Anterior cingulate cortex (tissue), 58 donors: Measurements from ENCODE around the gene TMEM259.

Experiments used
- DNase-seq, 58 donors: peaks; one replicate each; lab custom pipeline; 2025; lab: John Stamatoyannopoulos, UW

The TMEM259 gene

GRCh38 chr19:1020868-1021425, at the start of gene TMEM259:
TMEM259 (minus strand) TSS chr19:1021123; CDS start chr19:1020996, 127 bp downstream.
- DNase-seq = peak; percentile 45 to 98 (median 94)

DNA sequence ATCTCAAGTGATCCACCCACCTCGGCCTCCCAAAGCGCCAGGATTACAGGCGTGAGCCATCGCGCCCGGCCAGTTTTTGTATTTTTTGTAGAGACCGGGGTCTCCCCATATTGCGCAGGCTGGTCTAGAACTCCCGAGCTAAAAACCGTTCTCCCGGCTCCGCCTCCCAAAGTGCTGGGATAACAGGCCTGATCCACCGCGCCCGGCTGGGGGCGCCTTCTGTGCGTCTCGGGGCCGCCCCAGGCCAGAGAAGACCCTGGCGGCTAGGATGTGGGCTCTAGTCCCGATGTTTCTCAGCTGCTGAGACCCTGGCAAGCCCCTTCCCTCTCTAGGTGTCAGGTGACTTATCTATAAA, 49.6 kb upstream of the TMEM259 start:
- DNase-seq = no peak

DNA sequence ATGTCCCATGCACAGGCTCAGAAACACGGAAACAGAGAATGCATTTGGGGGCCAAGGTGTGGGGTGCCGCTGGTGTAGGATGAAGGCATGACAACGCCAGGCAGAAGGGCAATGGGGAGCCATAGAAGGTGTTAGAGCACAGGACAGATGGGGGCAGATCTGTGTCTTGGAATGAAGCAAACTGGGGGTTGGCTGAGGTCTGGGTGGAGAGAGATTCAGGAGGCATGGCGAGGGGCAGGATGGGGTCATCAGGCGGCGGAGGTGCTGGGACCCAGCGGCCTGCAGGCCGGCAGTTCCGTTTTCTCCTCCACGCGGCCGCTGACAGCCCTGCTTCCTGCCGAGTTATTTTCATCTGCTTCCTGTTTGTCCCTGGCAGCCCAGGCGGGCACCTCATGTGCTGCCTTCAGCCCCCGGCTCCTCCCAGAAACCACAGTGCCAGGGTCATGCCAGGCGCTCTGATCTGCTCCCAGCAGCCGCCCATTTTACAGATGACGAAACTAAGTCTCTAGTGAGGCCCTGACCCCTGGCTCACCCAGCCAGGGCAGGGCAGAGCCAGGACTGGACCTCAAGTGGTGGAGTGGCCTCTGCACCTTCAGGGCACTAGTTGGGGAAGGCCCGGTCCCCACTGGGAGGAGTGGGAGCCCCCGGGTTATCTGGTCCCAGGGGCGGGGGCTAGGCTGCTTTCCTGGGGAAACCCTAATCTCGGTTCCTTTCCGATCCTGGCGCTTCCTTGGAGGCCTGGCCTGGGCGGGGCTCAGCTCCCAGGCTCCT, 48.3 kb upstream of the TMEM259 start:
- DNase-seq = peak in 20 of 58 donors; percentile 6 to 51 (median 24)

DNA sequence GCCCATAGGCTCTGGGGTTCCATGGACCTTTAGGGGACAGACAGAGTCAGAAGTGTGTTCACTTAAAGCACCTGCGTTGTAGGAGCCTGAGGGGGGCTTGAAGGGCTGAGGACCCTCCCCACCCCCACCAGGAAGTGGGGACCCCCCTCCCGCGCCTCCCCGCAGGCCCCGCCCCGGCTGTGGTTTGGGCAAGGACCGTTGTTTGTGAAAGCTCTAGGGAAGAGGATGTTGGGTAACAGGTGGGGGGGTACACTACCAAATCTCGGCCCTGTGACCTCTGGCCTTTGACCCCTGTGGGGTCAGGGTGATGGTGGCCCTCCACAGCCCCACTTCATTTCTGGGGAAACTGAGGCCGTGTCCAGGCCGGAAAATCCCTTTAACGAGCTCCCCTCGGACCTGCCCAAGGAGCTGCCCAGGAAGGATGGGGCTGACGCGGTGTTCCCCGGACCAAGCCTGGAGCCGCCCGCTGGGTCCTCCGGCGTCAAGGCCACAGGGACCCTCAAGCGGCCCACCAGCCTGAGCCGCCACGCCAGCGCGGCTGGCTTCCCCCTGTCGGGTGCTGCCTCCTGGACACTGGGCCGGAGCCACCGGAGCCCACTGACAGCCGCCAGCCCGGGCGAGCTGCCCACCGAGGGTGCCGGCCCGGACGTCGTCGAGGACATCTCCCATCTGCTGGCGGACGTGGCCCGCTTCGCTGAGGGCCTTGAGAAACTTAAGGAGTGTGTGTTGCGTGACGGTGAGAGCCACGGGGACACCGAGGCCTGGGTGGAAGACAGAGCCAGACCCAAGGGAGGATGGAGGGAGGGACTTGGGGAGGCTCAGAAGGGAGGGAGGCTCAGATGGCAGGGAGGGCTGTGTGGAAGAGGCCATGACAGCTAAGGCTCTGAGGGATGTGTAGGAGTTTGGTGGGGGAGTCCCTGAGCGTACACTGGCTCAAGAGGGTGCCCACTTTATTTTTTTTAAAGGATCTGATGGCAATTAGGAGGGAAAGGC, 47.4 kb upstream of the TMEM259 start:
- peak in 4 of 58 donors; percentile 8 to 49 (median 14) for DNase-seq

- DNase-seq = no peak
Observed at GRCh38 chr19:1067341-1067957, 46.5 kb upstream of the TMEM259 start.

DNA sequence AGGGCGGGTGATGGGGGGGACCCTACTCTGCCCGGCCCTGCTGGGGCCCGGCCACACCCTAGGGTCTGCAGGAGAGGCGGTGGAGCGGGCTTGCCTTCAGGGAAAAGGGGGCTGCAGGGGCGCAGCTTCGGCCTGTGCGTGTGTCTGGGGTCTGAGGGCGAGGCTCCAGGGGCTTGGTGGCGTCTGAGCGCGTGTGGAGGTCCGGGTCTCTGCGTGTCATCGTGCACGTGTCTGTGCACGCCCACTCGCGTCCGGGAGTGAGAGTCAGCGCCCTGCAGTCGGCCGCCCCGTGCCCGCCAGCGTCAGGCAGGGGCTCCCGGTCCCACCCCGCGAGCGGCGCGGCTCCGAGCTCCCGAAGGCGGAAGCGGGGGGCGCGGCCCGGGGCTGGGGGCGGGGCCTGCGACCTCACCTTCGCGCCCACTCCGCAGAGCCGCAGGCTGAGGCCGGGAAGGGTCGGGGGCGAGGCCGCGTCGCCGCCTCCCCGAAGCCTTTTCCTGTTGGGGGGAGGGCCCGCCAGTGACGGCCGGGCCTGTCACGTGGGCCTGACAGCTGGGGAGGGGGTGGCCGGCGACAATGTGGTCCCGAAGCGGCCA, 45.9 kb upstream of the TMEM259 start, which contains the start of gene ARHGAP45:
Gene ARHGAP45 (plus strand): TSS at position 420 of the 593 bp plus-strand sequence. CDS start 239 bp downstream, outside the sequence.
- peak in 1 of 58 donors; percentile 24 for DNase-seq

DNA sequence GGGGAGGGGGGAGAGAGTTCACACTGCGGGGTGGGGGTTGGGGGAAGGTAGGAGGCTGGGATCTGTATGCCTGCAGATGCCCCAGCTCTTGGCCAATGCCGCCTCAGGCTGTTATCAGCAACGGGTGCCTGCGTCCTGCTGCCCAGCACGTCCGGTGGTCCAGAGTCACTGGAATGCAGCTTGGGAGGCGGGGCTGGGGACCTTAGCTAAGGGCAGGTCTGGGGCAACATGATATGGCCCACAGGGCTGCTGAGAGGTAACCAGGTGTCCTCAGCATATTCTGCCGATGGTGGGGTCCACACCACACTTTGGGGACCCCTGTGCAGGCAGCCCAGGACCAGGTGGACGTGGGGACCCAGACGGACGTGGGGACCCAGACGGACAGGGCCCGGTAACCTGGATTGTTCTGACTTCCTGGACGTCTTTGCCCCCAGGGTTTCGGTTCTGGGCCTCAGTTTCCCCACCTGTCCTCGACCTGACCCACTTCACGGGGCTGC, 45.4 kb upstream of the TMEM259 start:
- DNase-seq = no peak

- no peak for DNase-seq
Observed at GRCh38 chr19:1065606-1066109, 44.7 kb upstream of the TMEM259 start.

DNA sequence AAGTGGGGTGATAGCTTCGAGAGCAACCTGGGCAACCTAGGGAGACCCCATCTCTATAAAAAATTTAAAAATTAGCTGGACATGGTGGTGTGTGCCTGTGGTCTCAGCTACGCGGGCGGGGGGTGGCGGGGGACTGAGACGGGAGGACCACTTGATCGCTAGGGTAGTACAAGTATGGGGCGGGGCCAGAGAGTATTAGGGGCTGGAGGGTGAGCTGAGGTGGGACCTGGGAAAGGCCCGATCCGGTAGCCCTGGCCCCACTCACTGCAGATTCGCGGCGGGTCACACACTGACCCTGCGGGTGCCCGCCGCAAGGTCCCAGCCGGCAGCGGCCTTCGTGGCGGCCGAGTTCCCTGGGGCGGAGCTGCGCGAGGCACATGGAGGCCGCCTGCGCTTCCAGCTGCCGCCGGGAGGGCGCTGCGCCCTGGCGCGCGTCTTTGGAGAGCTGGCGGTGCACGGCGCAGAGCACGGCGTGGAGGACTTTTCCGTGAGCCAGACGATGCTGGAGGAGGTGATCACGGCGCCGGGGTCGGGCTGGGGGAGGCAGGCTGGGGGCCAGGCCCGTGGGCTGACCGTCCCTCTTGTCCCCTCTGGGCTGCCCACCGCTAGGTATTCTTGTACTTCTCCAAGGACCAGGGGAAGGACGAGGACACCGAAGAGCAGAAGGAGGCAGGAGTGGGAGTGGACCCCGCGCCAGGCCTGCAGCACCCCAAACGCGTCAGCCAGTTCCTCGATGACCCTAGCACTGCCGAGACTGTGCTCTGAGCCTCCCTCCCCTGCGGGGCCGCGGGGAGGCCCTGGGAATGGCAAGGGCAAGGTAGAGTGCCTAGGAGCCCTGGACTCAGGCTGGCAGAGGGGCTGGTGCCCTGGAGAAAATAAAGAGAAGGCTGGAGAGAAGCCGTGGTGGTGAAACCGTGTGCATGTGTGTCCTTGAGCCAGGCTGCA, 44.0 kb upstream of the TMEM259 start:
- DNase-seq = peak in 10 of 58 donors; percentile 8 to 24 (median 18)

- DNase-seq = no peak
Observed at GRCh38 chr19:1063909-1064660, 43.2 kb upstream of the TMEM259 start.

GRCh38 chr19:1063030-1063908, 42.3 kb upstream of the TMEM259 start:
- DNase-seq = no peak

GRCh38 chr19:1062387-1063029, 41.6 kb upstream of the TMEM259 start:
- no peak for DNase-seq

DNA sequence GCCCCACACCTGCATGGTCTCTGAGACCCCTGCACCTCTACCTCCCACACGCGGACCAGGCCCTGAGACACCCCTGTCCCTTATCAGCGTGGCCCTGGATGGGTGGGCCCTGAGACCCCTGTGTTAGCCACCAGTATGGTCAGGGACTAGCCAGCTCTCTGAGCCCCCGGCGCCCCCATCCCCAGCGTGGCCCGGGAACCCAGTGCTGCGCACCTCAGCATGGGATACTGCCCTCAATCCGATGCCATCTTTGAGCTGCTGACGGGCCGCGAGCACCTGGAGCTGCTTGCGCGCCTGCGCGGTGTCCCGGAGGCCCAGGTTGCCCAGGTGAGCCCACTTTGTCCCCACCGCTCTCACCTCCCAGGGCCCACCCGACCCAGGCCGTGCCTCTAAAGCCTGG, 41.1 kb upstream of the TMEM259 start:
- DNase-seq = no peak

- DNase-seq = no peak
Observed at GRCh38 chr19:1060689-1061088, 39.8 kb upstream of the TMEM259 start.

DNA sequence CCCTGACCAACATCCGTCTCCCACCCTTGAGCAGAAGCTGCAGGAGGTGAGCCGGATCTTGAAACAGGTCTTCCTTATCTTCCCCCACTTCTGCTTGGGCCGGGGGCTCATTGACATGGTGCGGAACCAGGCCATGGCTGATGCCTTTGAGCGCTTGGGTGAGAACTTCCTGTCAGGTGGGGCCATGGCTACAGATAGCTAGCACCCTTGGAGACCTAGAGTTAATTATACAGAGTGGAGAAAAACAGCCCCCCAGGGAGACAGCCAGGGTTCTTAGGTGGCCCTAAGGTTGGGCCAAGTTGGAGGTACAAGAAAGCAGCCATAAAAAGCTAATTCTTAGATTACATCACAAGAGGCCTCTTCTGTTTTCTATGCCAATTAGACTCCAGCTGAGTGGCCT, 37.2 kb upstream of the TMEM259 start:
- DNase-seq = no peak

- no peak for DNase-seq
Observed at GRCh38 chr19:1057176-1057855, 36.4 kb upstream of the TMEM259 start.
